ENCODE measurements around the gene PTAFR. TPM values are rescaled to one million over a fixed set of nuclear protein-coding genes. Genes with fewer than 3 reads are reported as not detected.

Gene PTAFR
- total RNA-seq, 2 experiments from 2014 or later: 0.47 to 0.53 TPM

DNA sequence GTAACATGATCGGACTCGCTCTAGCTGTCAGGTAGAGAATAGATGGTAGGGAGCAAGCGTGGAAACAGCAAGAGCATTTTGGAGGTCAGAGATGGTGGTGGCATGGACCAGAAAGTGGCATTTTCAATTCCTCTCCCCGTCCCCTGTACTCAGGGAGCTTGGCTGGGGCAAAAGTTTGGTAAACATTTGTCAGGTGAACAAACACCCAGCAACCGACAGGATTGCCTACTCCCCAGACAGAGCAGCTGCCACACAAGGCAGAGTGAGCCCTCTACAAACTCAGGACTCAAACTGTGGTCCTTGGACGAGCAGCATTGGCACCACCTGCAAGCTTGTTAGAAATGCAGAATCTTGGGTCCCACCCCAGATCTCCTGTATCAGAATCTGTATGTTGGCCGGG lies 14.3 kb downstream of the PTAFR start:
- no peaks in the 10 kb centered on the region for H3K9me3 ChIP-seq (ENCODE audit: control insufficient read depth in 1 of 2, insufficient read depth in 1 of 2, low read length in 2 of 2)
- ChIA-PET POLR2A (no interaction called here), CTCF (no interaction called here)
- Mint-ChIP-seq H3K4me1 (ENCODE audit: low read depth) (peaks cover 1% of the 10 kb centered on the region), H3K4me3 (no peak overlapping the region), H3K27ac (no peak overlapping the region), H3K36me3 (ENCODE audit: low read depth) (no peaks in the 10 kb centered on the region), H3K27me3 (peaks cover 15% of the 10 kb centered on the region), H3K9me3 (no peaks in the 10 kb centered on the region)
- no peak for DNase-seq
- no peaks in the 10 kb centered on the region for H3K4me1 ChIP-seq (ENCODE audit: insufficient read depth, low read length)
- no peaks in the 10 kb centered on the region for H3K27me3 ChIP-seq (ENCODE audit: control insufficient read depth in 1 of 2, insufficient read depth in 2 of 2, low read length in 2 of 2)
- no peak for ATAC-seq (ENCODE audit: poor library complexity)
- TF ChIP-seq, protein P1, sequence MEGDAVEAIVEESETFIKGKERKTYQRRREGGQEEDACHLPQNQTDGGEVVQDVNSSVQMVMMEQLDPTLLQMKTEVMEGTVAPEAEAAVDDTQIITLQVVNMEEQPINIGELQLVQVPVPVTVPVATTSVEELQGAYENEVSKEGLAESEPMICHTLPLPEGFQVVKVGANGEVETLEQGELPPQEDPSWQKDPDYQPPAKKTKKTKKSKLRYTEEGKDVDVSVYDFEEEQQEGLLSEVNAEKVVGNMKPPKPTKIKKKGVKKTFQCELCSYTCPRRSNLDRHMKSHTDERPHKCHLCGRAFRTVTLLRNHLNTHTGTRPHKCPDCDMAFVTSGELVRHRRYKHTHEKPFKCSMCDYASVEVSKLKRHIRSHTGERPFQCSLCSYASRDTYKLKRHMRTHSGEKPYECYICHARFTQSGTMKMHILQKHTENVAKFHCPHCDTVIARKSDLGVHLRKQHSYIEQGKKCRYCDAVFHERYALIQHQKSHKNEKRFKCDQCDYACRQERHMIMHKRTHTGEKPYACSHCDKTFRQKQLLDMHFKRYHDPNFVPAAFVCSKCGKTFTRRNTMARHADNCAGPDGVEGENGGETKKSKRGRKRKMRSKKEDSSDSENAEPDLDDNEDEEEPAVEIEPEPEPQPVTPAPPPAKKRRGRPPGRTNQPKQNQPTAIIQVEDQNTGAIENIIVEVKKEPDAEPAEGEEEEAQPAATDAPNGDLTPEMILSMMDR (IDR thresholded peaks at IDR 0.05): no peak
- H3K4me3 ChIP-seq (ENCODE audit: low read length): no peak overlapping the region
- H3K27ac ChIP-seq (ENCODE audit: low read depth in 1 of 2, low read length in 2 of 2): no peak overlapping the region
- intact Hi-C loops (cut with DNase I, micrococcal nuclease): no loop called here
- no peaks in the 10 kb centered on the region for H3K36me3 ChIP-seq (ENCODE audit: insufficient read depth, low read length)

DNA sequence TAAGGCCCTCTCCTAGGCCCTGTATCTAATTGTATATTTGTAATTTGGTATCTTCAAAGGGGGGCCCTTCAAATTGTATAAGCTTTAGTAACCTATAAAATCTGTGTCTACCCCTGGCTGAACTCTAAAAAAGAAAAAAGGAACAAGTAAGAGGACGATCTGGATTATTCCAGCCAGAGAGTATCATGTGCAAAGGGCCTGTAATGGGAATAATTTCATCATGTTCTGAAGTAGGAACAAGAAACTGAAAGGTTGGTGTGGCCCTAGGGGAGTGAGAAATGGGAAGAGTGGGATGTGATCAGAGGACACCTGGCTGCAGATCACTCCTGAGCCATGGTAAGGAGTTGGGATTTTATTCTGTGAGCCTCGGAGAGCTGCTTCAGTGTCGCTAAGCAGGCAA lies 14.7 kb downstream of the PTAFR start:
- CTCF ChIA-PET: interaction anchor here (0.7 to 1.0 kb wide), 2 partner anchors 9 to 19 kb away, joined by 3 read pairs; no protein-coding TSS in a partner anchor
- Mint-ChIP-seq H3K36me3 (ENCODE audit: low read depth) (no peaks in the 10 kb centered on the region), H3K4me1 (ENCODE audit: low read depth) (no peaks in the 10 kb centered on the region), H3K9me3 (no peaks in the 10 kb centered on the region), H3K27ac (no peak overlapping the region), H3K4me3 (no peak overlapping the region), H3K27me3 (peaks cover 15% of the 10 kb centered on the region)
- intact Hi-C loops (cut with DNase I, micrococcal nuclease): no loop called here
- Histone ChIP-seq H3K27me3 (ENCODE audit: control insufficient read depth in 1 of 2, insufficient read depth in 2 of 2, low read length in 2 of 2) (no peaks in the 10 kb centered on the region), H3K36me3 (ENCODE audit: insufficient read depth, low read length) (no peaks in the 10 kb centered on the region), H3K4me1 (ENCODE audit: insufficient read depth, low read length) (no peaks in the 10 kb centered on the region), H3K9me3 (ENCODE audit: control insufficient read depth in 1 of 2, insufficient read depth in 1 of 2, low read length in 2 of 2) (no peaks in the 10 kb centered on the region), H3K27ac (ENCODE audit: low read depth in 1 of 2, low read length in 2 of 2) (no peak overlapping the region), H3K4me3 (ENCODE audit: low read length) (no peak overlapping the region)
- ATAC-seq (ENCODE audit: poor library complexity) (no peak), DNase-seq (no peak)
- TF ChIP-seq, protein P1 (IDR thresholded peaks at IDR 0.05): no peak
- POLR2A ChIA-PET: interaction anchor here (0.6 kb wide), 1 partner anchor 14 kb away, joined by 3 read pairs; no protein-coding TSS in a partner anchor

DNA sequence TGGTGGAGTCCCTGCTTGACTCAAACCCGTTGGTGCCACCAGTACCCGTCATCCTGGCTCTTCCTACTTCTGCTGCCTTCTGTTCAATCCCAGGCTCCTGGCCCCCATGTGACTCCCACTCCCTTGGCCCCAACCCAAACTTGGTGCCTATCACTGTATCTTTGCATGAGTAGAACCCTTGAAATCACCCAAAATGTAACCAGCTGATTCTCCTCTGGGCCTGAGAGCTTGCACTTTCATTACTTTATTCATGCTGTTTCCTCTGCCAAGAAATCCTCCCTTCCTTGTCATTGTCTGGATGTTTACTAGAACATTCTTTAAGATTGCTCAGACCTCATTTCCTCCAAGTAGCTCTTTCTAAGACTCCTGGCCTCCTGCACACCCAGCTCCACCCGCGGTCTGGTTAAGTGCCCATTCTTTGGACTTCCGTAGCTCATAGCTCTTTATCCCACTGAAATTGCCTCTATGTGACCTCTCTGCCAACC lies 15.7 kb downstream of the PTAFR start:
- Mint-ChIP-seq H3K27me3 (peaks cover 15% of the 10 kb centered on the region), H3K4me3 (no peak overlapping the region), H3K9me3 (no peaks in the 10 kb centered on the region), H3K4me1 (ENCODE audit: low read depth) (no peaks in the 10 kb centered on the region), H3K27ac (no peak overlapping the region), H3K36me3 (ENCODE audit: low read depth) (no peaks in the 10 kb centered on the region)
- Histone ChIP-seq H3K27ac (ENCODE audit: low read depth in 1 of 2, low read length in 2 of 2) (no peak overlapping the region), H3K4me3 (ENCODE audit: low read length) (no peak overlapping the region), H3K27me3 (ENCODE audit: control insufficient read depth in 1 of 2, insufficient read depth in 2 of 2, low read length in 2 of 2) (no peaks in the 10 kb centered on the region), H3K9me3 (ENCODE audit: control insufficient read depth in 1 of 2, insufficient read depth in 1 of 2, low read length in 2 of 2) (no peaks in the 10 kb centered on the region), H3K4me1 (ENCODE audit: insufficient read depth, low read length) (no peaks in the 10 kb centered on the region), H3K36me3 (ENCODE audit: insufficient read depth, low read length) (no peaks in the 10 kb centered on the region)
- DNase-seq (no peak), ATAC-seq (ENCODE audit: poor library complexity) (no peak)
- CTCF ChIA-PET: interaction anchor here (0.6 to 1.1 kb wide), 4 partner anchors 10 to 263 kb away, joined by 3 read pairs; no protein-coding TSS in a partner anchor
- intact Hi-C loops (cut with DNase I, micrococcal nuclease): no loop called here
- POLR2A ChIA-PET: no interaction called here
- TF ChIP-seq, protein P1 (IDR thresholded peaks at IDR 0.05): no peak

Measured in CD4-positive, alpha-beta T cell (primary cell).